ENCODE results near the gene ASCL2. TPM values are rescaled to one million over a fixed set of nuclear protein-coding genes. Genes with fewer than 3 reads are reported as not detected.

The ASCL2 gene, protein sequence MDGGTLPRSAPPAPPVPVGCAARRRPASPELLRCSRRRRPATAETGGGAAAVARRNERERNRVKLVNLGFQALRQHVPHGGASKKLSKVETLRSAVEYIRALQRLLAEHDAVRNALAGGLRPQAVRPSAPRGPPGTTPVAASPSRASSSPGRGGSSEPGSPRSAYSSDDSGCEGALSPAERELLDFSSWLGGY
- polyA plus RNA-seq (ENCODE audit: insufficient read length in 3 of 3) = 1 to 10 TPM; 1.5 to 3.8 (median 2.5) TPM
- long read RNA-seq, donor 1, transcript ASCL2-201 (2 exons, 1,852 nt) = major isoform, 6 of 6 reads
- long read RNA-seq, donor 1, partial matches to known transcripts = 0 of 6 reads
- long read RNA-seq, donor 1, other reads (novel, unspliced or antisense) = 0 of 6 reads
- long read RNA-seq, donor 2, transcript ASCL2-201 (2 exons, 1,852 nt) = major isoform, 6 of 15 reads
- long read RNA-seq, donor 2, partial matches to known transcripts = 9 of 15 reads
- long read RNA-seq, donor 2, other reads (novel, unspliced or antisense) = 0 of 15 reads
- long read RNA-seq, donor 3, transcript ASCL2-201 (2 exons, 1,852 nt) = major isoform, 9 of 9 reads
- long read RNA-seq, donor 3, partial matches to known transcripts = 0 of 9 reads
- long read RNA-seq, donor 3, other reads (novel, unspliced or antisense) = 0 of 9 reads
- long read RNA-seq, donor 4, transcript ASCL2-201 (2 exons, 1,852 nt) = major isoform, 7 of 7 reads
- long read RNA-seq, donor 4, partial matches to known transcripts = 0 of 7 reads
- long read RNA-seq, donor 4, other reads (novel, unspliced or antisense) = 0 of 7 reads
- long read RNA-seq, donor 5 = 0 reads
- long read RNA-seq, donor 6, transcript ASCL2-201 (2 exons, 1,852 nt) = major isoform, 5 of 10 reads
- long read RNA-seq, donor 6, partial matches to known transcripts = 5 of 10 reads
- long read RNA-seq, donor 6, other reads (novel, unspliced or antisense) = 0 of 10 reads
- long read RNA-seq, donor 7, transcript ASCL2-201 (2 exons, 1,852 nt) = major isoform, 7 of 16 reads
- long read RNA-seq, donor 7, partial matches to known transcripts = 9 of 16 reads
- long read RNA-seq, donor 7, other reads (novel, unspliced or antisense) = 0 of 16 reads
- long read RNA-seq, donor 8, transcript ASCL2-201 (2 exons, 1,852 nt) = major isoform, 13 of 31 reads
- long read RNA-seq, donor 8, partial matches to known transcripts = 18 of 31 reads
- long read RNA-seq, donor 8, other reads (novel, unspliced or antisense) = 0 of 31 reads
- long read RNA-seq, donor 9, transcript ASCL2-201 (2 exons, 1,852 nt) = major isoform, 5 of 5 reads
- long read RNA-seq, donor 9, partial matches to known transcripts = 0 of 5 reads
- long read RNA-seq, donor 9, other reads (novel, unspliced or antisense) = 0 of 5 reads
- long read RNA-seq, donor 10, transcript ASCL2-201 (2 exons, 1,852 nt) = major isoform, 8 of 15 reads
- long read RNA-seq, donor 10, partial matches to known transcripts = 7 of 15 reads
- long read RNA-seq, donor 10, other reads (novel, unspliced or antisense) = 0 of 15 reads
- long read RNA-seq, donor 11, transcript ASCL2-201 (2 exons, 1,852 nt) = major isoform, 6 of 6 reads
- long read RNA-seq, donor 11, partial matches to known transcripts = 0 of 6 reads
- long read RNA-seq, donor 11, other reads (novel, unspliced or antisense) = 0 of 6 reads
- long read RNA-seq, donor 12, partial matches to known transcripts = 0 of 3 reads
- long read RNA-seq, donor 12, other reads (novel, unspliced or antisense) = 0 of 3 reads
- long read RNA-seq, donor 13 = 0 reads
- long read RNA-seq, donor 14, transcript ASCL2-201 (2 exons, 1,852 nt) = major isoform, 8 of 8 reads
- long read RNA-seq, donor 14, partial matches to known transcripts = 0 of 8 reads
- long read RNA-seq, donor 14, other reads (novel, unspliced or antisense) = 0 of 8 reads
- long read RNA-seq, donor 15, partial matches to known transcripts = 0 of 2 reads
- long read RNA-seq, donor 15, other reads (novel, unspliced or antisense) = 0 of 2 reads
- long read RNA-seq, donor 16, transcript ASCL2-201 (2 exons, 1,852 nt) = major isoform, 14 of 20 reads
- long read RNA-seq, donor 16, partial matches to known transcripts = 6 of 20 reads
- long read RNA-seq, donor 16, other reads (novel, unspliced or antisense) = 0 of 20 reads

DNA sequence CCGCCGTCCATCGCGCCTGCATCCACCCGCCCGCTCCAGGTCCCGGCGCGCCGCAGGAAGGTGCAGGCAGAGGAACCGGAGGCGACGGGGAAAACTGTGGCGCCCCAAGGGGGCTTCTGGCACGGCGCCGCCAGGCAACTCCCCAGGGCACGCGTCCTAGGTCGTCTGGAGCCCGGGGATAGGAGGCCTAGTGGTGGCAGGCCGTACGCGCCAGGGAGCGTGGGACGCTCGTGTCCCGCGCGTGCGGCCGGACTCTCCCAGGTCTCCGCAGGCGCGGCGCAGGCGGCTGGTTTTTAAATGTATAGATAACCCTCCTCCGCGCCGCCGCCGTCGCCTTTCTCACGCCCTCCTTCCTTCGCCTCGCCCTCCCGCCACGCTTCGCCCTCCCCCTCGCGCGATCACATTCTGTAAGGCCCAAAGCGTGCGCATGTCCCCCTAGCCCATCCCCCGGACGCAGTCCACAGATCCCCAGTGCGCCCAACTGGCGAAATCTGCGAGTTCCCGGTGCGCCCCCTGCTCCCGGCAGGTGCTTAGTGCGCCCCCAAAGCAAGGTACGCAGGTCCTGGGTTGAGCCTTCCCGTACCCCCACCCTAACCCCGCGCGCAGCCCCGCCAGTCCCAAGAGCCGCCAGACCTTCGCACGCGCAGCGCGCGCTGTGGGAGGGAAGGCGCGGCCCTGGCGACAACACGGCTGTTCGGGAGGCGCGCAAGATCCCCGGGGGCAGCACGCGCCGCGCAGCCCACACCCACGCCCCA is at the start of gene ASCL2:
Gene ASCL2 (minus strand): TSS at position 267 of the 755 bp plus-strand sequence. CDS start 256 bp downstream, at position 11.
- no peak for DNase-seq (ENCODE audit: extremely low read depth in 1 of 11, low read depth in 9 of 11, low spot score in 4 of 11)

DNA sequence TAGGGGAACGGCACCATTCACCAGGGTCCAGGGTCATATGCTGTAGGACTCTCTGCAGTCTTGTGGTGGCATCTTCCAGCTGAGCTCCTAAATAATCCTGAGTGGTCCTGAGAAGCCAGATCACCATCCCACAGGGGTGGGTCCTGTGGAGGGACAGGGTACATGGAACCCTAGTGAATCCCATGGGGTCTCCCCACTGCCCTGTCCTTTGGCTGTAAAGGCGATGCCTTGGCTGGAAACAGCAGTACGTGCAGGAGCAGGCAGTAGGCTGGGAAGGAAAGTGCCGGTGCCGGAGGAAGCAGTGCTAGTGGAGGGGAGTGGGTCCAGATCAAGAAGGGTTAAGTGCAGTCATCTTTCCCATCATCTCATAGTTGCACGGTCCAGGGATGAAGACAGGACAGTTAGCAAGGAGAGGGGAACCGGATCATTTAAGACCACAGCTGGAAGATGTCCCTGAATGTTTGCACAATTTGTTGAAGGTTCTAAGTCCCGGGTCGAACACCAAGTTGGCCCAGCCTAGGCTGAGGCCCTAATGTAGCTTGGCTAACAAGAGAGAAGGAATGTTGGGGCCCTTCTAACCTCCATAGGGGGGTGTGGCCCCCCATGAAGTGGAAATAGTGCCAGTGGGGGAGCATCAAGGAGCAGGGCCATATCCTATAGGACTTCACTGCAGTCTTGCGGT is 49.5 kb upstream of the ASCL2 start:
- DNase-seq (ENCODE audit: extremely low read depth in 1 of 11, low read depth in 9 of 11, low spot score in 4 of 11) = no peak

DNA sequence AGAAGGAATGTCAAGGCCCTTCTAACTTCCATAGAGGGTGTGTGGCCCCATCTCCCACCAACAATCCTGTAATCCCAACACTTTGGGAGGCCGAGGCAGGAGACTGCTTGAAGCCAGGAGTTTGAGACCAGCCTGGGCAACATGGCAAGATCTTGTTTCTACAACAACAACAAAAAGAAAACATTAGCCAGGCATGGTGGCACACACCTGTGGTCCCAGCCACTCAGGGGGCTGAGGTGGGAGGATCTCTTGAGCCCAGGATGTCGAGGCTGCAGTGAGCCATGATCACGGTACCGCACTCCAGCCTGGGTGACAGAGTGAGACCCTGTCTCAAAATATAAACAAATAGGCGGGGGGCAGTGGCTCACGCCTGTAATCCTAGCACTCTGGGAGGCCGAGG is 48.3 kb upstream of the ASCL2 start:
- DNase-seq (ENCODE audit: extremely low read depth in 1 of 11, low read depth in 9 of 11, low spot score in 4 of 11) = no peak

DNA sequence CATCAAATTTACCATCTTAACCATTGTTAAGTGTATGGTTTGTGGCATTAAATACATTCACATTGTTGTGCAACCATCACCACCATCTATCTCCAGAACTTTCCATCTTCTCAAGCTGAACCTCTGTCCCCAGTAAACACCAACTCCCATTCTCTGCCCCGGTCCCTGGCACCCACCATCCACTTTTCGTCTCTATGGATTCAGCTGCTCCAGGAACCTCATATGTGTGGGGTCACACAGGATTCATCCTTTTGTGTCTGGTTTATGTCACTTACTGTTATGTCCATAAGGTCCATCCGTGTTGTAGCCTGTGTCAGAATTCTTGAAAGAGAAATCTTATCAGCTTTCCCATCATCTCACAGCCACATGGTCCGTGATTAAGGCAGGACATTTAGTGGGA is 47.7 kb upstream of the ASCL2 start:
- DNase-seq (ENCODE audit: extremely low read depth in 1 of 11, low read depth in 9 of 11, low spot score in 4 of 11) = no peak

DNA sequence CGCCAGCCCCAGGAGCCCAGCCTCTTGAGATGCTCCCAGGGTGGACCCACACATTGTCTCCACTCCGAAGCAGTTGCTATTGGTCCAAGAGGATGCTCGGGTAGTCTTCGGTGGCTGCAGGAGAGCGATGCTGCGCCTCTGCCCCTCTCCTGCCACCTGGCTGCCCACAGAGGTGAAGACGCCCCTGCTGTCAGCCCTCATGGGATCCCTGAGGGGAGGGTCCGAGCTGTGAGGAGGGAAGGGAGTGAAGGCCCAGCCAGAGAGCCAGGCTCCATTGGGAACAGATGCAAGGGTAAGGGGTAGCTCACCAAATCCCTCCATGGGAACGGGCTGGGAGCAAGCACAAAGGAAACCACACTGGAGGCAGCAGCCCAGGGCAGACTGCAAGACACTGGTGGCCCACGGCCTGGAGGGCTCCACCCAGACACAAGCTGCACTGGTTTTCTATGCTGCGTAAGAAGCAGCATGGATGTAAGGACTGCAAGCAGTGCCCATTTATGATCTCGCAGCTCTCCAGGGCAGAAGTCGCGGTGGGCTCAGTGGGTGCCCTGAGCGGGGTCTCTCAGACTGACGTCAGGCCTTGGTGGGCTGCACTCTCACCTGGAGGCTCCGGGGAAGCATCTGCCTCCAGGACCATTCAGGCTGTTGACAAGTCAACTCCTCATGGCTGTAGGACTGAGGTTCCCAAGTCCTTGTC is 47.1 kb upstream of the ASCL2 start:
- no peak for DNase-seq (ENCODE audit: extremely low read depth in 1 of 11, low read depth in 9 of 11, low spot score in 4 of 11)

DNA sequence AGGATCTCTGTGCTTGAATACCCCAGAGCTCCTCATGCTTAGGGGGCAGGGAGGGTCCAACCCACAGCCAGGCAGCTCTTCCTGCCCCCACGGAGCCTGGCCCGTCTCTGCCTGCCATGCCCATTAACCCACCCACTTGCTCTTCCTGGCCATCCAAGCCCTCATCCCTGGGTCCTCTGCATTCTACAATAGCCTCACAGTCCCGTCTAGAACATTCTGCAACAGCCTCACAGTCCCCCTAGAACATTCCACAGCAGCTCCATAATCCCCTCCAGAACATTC is 46.5 kb upstream of the ASCL2 start:
- no peak for DNase-seq (ENCODE audit: extremely low read depth in 1 of 11, low read depth in 9 of 11, low spot score in 4 of 11)

DNA sequence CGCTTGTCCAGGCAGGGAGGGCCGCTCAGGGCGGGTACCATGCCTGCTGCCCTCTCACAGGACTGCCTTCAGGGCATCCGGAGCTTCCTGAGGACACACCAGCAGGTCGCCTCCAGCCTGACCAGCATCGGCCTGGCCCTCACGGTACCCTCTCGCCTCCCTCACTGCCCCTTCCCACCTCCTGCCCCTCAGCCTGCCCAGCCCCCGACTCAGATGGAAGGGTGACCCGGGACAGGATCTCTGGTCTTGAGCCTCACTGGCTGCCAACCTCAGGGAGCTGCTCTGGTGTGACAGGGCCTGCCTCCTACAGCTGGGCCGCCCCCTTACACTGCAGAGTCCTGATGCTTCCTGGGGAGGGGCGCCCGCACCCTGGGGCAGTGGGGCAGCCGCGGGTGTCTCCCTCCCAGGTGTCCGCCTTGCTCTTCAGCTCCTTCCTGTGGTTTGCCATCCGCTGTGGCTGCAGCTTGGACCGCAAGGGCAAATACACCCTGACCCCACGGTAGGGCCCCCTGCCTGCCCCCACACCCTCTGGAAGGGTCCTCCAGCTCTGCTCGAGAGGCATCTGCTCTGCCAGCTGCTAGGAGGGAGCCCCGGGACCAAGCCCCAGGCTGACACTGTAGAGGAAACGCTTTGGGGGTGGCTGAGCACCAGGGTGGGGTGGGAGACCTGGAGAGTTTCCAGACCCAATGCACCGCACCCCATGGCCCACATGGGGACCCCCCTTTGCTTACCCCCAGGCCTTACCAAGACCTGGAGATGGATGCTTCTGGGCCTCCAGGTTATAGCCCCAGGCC is 46.0 kb upstream of the ASCL2 start:
- no peak for DNase-seq (ENCODE audit: extremely low read depth in 1 of 11, low read depth in 9 of 11, low spot score in 4 of 11)

DNA sequence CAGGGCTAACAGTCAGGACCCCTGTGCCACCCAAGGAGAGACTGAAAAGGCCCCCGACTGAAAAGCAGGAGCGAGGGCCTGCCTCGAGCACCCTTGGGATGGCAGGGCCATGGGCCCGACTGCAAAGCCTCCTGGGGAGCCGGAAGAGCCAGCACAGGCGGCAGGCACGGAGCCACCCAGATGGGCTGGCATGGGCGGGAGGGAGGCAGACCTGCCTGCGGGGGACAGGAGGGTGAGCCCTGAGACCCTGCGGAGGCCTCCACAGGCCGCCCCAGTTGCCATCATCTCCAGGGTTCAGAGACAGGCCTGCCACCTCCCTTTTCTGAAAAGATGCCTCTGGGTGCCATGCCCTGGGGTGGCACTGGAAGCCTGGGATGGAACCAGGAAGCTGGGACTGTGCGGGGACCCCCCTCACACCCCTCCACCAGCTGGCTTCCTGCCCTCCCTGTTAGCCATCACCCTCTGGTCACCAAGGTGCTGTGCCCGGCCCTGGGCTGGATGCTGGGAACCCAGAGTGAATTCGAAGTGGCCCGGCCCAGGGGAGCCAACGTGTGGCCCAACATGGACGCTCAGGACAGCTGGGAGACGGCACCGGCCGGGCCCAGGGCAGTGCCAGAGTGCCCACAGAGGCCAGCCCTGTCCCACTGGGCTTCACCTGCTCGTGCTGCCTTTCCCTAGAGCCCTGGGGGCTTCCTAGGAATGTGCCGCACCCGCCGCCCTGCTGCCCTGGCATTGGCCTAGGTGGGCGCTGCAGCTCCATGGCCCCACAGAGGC is 45.2 kb upstream of the ASCL2 start:
- no peak for DNase-seq (ENCODE audit: extremely low read depth in 1 of 11, low read depth in 9 of 11, low spot score in 4 of 11)

DNA sequence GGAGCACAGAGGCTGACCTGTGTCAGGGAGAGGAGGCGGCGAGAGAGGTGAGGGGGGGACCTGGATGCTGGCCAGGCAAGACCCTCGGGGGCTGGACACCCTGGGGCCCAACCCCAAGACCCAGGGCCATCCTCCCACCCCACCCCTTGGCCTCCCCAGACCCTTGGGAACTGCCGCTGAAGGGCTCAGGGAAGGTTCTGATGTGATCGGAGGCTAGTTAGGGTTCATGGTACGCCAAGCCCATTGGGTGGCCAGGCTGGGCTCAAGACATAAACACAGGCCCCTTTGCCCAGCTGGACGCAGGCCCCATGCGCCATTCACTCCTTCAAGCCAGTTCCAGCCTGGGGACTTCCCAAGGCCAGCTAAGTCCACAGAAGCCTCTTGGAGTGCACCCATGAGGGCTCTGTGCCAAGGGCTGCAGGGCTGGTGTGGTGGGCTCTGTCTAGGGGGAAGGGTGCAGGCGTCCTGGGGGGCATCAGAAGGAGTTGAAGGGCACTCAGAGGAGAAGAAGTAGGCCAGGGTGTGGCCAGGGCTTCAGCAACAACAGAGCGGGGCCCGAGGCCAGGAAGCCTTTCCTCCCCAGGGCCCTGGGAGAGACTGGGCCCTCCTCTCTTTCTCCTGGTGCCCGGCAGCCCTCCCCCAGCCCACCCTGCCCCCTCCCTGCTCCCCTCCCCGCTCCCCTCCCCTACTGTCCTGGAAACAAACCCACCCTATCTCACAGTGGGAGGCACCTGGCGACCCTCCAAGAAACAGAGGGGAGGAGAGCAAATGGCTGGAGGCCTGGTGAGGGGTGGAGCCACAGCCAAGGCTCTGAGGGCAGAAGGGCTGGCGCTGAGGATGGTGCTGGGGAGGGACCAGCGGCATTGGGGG is 44.4 kb upstream of the ASCL2 start:
- DNase-seq (ENCODE audit: extremely low read depth in 1 of 11, low read depth in 9 of 11, low spot score in 4 of 11) = peak; percentile 60 to 91 (median 81)

DNA sequence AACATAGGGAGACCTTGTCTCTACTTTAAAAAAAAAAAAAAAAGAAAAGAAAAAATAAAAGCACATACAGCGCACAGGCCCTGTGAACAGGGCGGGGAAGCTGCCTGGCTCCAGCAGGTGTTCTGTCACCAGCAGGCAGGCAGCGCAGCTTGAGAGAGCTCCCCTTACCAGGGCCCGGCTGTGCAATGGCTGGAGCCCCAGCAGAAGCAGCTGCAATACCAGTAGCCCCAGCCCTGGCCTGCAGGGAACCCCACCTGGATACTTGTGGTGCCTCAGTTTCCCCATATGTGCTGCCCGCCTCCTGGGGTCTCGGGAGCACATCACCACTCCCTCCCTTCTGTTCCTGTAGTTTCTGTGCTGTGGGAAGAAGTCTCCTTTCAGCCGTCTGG is 43.7 kb upstream of the ASCL2 start:
- DNase-seq (ENCODE audit: extremely low read depth in 1 of 11, low read depth in 9 of 11, low spot score in 4 of 11) = no peak

DNA sequence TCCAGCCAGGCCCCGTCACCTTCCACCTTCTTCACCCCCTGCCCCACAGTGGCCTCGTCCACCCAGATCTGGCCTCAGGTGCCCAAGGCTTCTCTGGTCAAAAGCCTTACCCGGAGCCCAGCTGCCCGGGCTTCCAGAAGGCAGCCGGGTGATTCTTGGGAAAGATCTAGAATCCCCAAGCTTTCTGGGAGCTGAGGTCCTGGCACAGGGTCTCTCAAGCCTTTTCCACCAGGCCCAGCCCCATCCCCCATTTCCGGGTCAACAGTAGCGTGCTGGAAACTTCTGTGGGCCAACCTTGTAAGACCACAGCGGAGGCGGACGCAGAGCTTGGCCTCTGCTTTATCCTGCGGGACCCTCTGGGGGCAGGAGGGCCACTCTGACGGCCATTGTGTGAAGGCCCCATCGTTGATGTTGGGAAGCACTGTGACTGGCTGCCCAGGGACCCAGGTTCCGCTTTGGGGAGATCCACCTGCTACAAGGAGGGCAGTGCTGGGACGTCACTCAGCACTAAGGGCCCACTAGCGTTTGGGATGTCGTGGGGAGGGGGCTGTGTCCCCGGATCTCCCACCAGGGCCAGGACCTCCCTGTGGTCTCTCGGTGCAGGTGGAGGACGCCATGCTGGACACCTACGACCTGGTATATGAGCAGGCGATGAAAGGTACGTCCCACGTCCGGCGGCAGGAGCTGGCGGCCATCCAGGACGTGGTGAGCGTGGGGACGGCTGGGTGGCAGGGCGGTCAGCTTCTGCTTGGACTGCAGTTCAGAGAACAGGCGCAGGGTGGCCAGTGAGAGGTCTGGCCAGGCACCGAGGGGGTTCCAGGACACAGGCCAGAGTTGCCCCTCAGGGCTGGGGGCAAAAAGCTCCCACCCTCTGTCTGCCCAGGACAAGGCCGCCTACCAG is 42.9 kb upstream of the ASCL2 start:
- DNase-seq (ENCODE audit: extremely low read depth in 1 of 11, low read depth in 9 of 11, low spot score in 4 of 11) = no peak

DNA sequence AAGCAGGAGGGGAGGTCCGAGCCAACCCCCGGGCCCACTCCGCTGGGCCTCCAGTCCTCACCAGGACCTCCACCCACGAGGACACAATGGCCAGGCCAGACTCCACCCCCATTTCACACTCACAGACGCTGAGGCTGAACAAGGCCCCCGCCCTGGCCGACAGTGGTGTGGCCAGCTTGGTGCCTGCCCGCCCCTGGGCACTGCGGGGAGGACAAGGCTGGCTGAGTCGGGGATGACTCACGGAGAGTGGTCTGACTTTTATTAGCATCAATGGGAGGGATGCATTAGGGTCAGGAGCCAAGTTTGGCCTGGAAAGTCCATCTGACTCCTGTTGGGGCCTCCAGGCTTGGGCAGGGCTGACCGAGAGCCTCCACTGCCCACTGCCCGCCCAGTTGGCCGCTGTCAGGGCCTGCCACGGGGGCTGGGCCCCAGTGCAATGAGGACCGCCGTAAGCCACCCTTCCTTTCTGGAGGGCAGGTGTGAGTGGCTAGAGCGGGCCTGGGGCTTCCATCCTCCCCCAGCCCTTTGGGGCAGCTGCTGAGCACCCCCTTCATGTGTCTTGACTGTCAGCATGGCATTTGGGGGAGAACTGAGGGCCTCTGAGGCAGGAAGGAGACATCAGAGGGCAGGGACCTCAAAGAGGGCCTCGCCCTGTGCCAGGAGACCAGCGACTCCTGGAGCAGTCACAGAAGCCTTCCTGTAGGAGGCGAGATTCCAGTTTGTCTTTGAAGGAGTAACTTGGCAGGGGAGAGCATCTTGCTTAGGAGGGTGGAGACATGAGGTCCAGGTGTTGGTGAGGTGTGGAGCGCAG is 42.0 kb upstream of the ASCL2 start:
- no peak for DNase-seq (ENCODE audit: extremely low read depth in 1 of 11, low read depth in 9 of 11, low spot score in 4 of 11)
